Endodermal cell (in vitro differentiated cells): ENCODE data around the gene RASD2. TPM values are rescaled to one million over a fixed set of nuclear protein-coding genes. Genes with fewer than 3 reads are reported as not detected.
A peak's percentile ranks its signal among the peaks of the same experiment; 100 is the strongest.

Source experiments
- DNase-seq: peaks from one replicate; pipeline ENCODE4 v3.0.0-alpha.2; 2017
- H3K27ac ChIP-seq: 2 replicates; pipeline ENCODE4 v1.5.1; 2013; ENCODE audit warnings: mild to moderate bottlenecking, low read depth, low read length, moderate library complexity
- H3K27me3 ChIP-seq: 2 replicates; pipeline ENCODE4 v1.6.1; 2013; ENCODE audit warnings: mild to moderate bottlenecking, low read length, moderate library complexity; ENCODE audit not compliant: insufficient read depth, control insufficient read depth, poor library complexity, severe bottlenecking
- H3K36me3 ChIP-seq: 2 replicates; pipeline ENCODE4 v1.7.0; 2013; ENCODE audit warnings: mild to moderate bottlenecking, low read length, moderate library complexity; ENCODE audit not compliant: control insufficient read depth, insufficient read depth
- H3K4me1 ChIP-seq: one replicate; pipeline ENCODE4 v1.7.0; 2013; ENCODE audit warnings: low read length; ENCODE audit not compliant: control insufficient read depth, insufficient read depth
- H3K4me3 ChIP-seq: 2 replicates; pipeline ENCODE4 v1.5.1; 2013; ENCODE audit warnings: mild to moderate bottlenecking, low read length, moderate library complexity
- H3K9ac ChIP-seq: 2 replicates; pipeline ENCODE4 v1.6.1; 2013; ENCODE audit warnings: mild to moderate bottlenecking, low read length, moderate library complexity; ENCODE audit not compliant: poor library complexity, severe bottlenecking; ENCODE audit errors: extremely low read depth
- H3K9me3 ChIP-seq: 2 replicates; pipeline ENCODE4 v1.6.1; 2013; ENCODE audit warnings: mild to moderate bottlenecking, low read length, moderate library complexity; ENCODE audit not compliant: control insufficient read depth
- H3K27ac Mint-ChIP-seq: 2 replicates; pipeline ENCODE4 v1.8.0; 2020; ENCODE audit warnings: mixed read lengths
- H3K27me3 Mint-ChIP-seq: 2 replicates; pipeline ENCODE4 v1.8.0; 2021; ENCODE audit warnings: mild to moderate bottlenecking, mixed read lengths; ENCODE audit not compliant: insufficient read depth
- H3K36me3 Mint-ChIP-seq: 2 replicates; pipeline ENCODE4 v1.8.0; 2020; ENCODE audit warnings: low read depth, mixed read lengths
- H3K4me1 Mint-ChIP-seq: 2 replicates; pipeline ENCODE4 v1.8.0; 2020; ENCODE audit warnings: mixed read lengths
- H3K4me3 Mint-ChIP-seq: 2 replicates; pipeline ENCODE4 v1.8.0; 2020; ENCODE audit warnings: mild to moderate bottlenecking, moderate library complexity, mixed read lengths
- H3K9me3 Mint-ChIP-seq: 2 replicates; pipeline ENCODE4 v1.8.0; 2020; ENCODE audit warnings: mild to moderate bottlenecking, mixed read lengths
- WGBS, 2 experiments: methylation state at CpG; one replicate each; pipeline versions ENCODE4 v1.1.5 to v1.1.7; 2013; ENCODE audit warnings: missing lambda C conversion rate in 2 of 2, mixed read lengths in 1 of 2; ENCODE audit not compliant: insufficient coverage in 1 of 2, insufficient read length in 1 of 2; 5-methylcytosine and 5-hydroxymethylcytosine counted together
- total RNA-seq, 2 donors: library from RNA; stranded (reverse); fragmentation: NEBNext Ultra II Directional in 1 of 2; extraction: Animal tissue kit (Norgen Biotek cat#: 25700) in 1 of 2; gene quantifications; 2 replicates in 1 of 2; 3 replicates in 1 of 2; pipeline ENCODE4 v1.2.1, GENCODE V29; 2021
- TF ChIP-seq, protein P1 (sequence below): fragments of 200-600 bp; sonication (generic); conservative IDR thresholded peaks from 2 replicates; pipeline ENCODE4 v1.5.0; 2021; ENCODE audit warnings: antibody characterized with exemption, mild to moderate bottlenecking

Gene RASD2
- total RNA-seq, 2 donors from 2014 or later = 0.15 to 0.24 TPM

DNA sequence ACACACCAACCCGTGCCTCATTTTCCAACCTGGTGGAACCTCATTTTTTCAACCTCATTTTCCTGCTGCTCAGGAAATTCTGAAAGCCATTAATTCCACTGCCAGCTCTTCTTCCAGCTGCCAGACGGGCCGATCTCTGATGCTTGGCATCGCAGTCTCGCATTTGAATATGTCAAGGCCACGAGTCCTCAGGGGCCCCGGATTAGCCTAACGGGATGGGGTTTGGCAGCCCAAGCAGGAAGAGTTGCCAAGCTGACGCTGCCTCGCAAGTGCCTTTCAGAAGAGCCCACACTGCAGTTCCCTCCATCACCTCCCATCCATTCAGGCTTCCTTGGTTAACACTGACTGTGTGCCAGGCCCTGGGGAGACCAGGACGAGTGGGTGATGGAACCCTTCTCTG is 8.7 kb downstream of the RASD2 start:
- Mint-ChIP-seq H3K36me3 (no peaks in the 10 kb centered on the region), H3K9me3 (no peaks in the 10 kb centered on the region), H3K27ac (no peak overlapping the region), H3K4me3 (no peak overlapping the region), H3K4me1 (peaks cover 10% of the 10 kb centered on the region), H3K27me3 (peaks cover 9% of the 10 kb centered on the region)
- Histone ChIP-seq H3K27ac (no peak overlapping the region), H3K4me1 (no peaks in the 10 kb centered on the region), H3K27me3 (peaks cover 15% of the 10 kb centered on the region), H3K36me3 (no peaks in the 10 kb centered on the region), H3K9me3 (no peaks in the 10 kb centered on the region), H3K9ac (no peak overlapping the region), H3K4me3 (no peak overlapping the region)
- TF ChIP-seq, protein P1, sequence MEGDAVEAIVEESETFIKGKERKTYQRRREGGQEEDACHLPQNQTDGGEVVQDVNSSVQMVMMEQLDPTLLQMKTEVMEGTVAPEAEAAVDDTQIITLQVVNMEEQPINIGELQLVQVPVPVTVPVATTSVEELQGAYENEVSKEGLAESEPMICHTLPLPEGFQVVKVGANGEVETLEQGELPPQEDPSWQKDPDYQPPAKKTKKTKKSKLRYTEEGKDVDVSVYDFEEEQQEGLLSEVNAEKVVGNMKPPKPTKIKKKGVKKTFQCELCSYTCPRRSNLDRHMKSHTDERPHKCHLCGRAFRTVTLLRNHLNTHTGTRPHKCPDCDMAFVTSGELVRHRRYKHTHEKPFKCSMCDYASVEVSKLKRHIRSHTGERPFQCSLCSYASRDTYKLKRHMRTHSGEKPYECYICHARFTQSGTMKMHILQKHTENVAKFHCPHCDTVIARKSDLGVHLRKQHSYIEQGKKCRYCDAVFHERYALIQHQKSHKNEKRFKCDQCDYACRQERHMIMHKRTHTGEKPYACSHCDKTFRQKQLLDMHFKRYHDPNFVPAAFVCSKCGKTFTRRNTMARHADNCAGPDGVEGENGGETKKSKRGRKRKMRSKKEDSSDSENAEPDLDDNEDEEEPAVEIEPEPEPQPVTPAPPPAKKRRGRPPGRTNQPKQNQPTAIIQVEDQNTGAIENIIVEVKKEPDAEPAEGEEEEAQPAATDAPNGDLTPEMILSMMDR = no peak
- no peak for DNase-seq
- WGBS, 2 experiments = 69 to 86% methylated on average over 2 to 11 of the region's 11 CpGs

DNA sequence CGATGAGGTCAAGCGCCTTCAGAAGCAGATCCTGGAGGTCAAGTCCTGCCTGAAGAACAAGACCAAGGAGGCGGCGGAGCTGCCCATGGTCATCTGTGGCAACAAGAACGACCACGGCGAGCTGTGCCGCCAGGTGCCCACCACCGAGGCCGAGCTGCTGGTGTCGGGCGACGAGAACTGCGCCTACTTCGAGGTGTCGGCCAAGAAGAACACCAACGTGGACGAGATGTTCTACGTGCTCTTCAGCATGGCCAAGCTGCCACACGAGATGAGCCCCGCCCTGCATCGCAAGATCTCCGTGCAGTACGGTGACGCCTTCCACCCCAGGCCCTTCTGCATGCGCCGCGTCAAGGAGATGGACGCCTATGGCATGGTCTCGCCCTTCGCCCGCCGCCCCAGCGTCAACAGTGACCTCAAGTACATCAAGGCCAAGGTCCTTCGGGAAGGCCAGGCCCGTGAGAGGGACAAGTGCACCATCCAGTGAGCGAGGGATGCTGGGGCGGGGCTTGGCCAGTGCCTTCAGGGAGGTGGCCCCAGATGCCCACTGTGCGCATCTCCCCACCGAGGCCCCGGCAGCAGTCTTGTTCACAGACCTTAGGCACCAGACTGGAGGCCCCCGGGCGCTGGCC is 11.0 kb downstream of the RASD2 start:
- Histone ChIP-seq H3K4me1 (no peaks in the 10 kb centered on the region), H3K27me3 (peaks cover 6% of the 10 kb centered on the region), H3K9me3 (no peaks in the 10 kb centered on the region), H3K27ac (no peak overlapping the region), H3K36me3 (no peaks in the 10 kb centered on the region), H3K4me3 (no peak overlapping the region), H3K9ac (no peak overlapping the region)
- TF ChIP-seq, protein P1 = no peak
- DNase-seq = no peak
- no peak overlapping the region for H3K4me3 Mint-ChIP-seq
- no peaks in the 10 kb centered on the region for H3K36me3 Mint-ChIP-seq
- peaks cover 4% of the 10 kb centered on the region for H3K27me3 Mint-ChIP-seq
- 94 to 98% methylated on average over 34 to 43 of the region's 43 CpGs for WGBS, 2 experiments
- H3K9me3 Mint-ChIP-seq = no peaks in the 10 kb centered on the region
- peaks cover 10% of the 10 kb centered on the region for H3K4me1 Mint-ChIP-seq
- no peak overlapping the region for H3K27ac Mint-ChIP-seq

DNA sequence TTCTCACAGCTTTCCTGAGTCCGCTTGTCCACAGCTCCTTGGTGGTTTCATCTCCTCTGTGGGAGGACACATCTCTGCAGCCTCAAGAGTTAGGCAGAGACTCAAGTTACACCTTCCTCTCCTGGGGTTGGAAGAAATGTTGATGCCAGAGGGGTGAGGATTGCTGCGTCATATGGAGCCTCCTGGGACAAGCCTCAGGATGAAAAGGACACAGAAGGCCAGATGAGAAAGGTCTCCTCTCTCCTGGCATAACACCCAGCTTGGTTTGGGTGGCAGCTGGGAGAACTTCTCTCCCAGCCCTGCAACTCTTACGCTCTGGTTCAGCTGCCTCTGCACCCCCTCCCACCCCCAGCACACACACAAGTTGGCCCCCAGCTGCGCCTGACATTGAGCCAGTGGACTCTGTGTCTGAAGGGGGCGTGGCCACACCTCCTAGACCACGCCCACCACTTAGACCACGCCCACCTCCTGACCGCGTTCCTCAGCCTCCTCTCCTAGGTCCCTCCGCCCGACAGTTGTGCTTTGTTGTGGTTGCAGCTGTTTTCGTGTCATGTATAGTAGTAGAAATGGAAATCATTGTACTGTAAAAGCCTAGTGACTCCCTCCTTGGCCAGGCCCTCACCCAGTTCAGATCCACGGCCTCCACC is 11.7 kb downstream of the RASD2 start:
- Mint-ChIP-seq H3K4me1 (peaks cover 10% of the 10 kb centered on the region), H3K36me3 (no peaks in the 10 kb centered on the region), H3K4me3 (no peak overlapping the region), H3K27ac (no peak overlapping the region), H3K27me3 (peaks cover 4% of the 10 kb centered on the region), H3K9me3 (no peaks in the 10 kb centered on the region)
- H3K4me3 ChIP-seq = no peak overlapping the region
- TF ChIP-seq, protein P1 = no peak
- peak; percentile 94 for DNase-seq
- no peak overlapping the region for H3K27ac ChIP-seq
- no peaks in the 10 kb centered on the region for H3K36me3 ChIP-seq
- WGBS, 2 experiments = 41 to 100% methylated on average over 1 to 12 of the region's 13 CpGs
- H3K9ac ChIP-seq = no peak overlapping the region
- H3K4me1 ChIP-seq = no peaks in the 10 kb centered on the region
- peaks cover 6% of the 10 kb centered on the region for H3K27me3 ChIP-seq
- no peaks in the 10 kb centered on the region for H3K9me3 ChIP-seq
